ENCODE results near the gene AP3S1.
"Not testable (repeated sequence)": the region's sequence is repeated elsewhere in the genome, so short reads cannot be mapped to it uniquely, and the experiment has no call there.

Gene AP3S1

DNA sequence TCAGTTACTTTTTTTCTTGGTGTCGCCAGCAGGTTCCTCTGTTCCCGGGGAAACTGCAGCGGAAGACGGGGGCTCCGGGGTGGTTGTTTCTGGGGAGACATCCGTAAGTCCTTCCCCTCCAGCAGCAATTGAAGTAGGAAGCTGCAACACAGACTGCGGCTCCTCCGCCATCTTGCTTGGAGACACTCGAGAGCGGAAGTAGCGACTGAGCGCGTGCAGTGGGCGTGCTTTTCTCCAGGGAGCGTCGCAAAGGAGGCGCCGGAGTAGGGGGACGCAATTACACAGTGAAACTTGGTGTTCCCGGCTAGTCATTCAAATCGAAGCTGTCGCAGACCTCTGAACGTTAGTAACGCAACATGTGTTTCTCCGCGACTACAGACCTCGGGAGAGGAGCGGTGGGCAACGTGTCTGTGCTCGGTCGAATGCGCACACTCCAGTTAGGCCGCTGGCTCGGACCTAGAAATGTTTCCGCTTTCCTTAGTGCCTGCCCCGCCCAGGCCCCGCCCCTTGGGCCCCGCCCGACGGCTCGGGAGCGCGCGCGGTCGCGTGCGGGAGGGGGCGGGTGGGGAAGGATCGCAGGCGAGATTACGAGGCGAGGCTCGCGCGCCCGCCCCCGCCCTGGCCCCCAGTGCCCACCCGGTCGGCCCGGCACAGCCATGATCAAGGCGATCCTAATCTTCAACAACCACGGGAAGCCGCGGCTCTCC is at the start of gene AP3S1, which contains the start of gene ATG12:
TSS of gene AP3S1 (plus strand) at position 554 of the 707 bp plus-strand sequence. CDS start at position 657, 103 bp downstream.
TSS of gene ATG12 (minus strand) at position 184 of the 707 bp plus-strand sequence. CDS start at position 171, 13 bp downstream.
- peak; percentile 91 for DNase-seq (ENCODE audit: low spot score)

- DNase-seq (ENCODE audit: low spot score) = no peak
Observed at GRCh38 chr5:115795700-115796099, 46.0 kb upstream of the AP3S1 start.

DNA sequence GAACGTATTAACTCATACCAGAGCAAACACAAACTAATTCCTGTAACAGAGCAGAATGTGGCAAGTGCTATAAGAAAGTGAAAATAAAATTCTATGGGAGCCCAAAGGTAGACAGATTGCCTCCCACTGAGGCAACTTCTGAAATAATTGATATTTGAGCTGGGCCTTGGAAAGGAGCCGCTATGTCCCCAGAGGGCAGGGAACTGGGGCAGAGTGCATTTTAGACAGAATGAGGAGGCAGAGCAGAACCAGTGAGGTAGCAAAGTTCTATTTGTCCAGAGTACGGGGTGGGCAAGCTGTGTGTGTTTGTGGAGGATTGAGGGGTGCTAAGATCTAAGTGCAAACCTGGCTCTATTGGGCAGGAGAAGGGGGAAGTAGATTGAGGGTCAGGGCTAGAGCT is 45.1 kb upstream of the AP3S1 start:
- no peak for DNase-seq (ENCODE audit: low spot score)

DNA sequence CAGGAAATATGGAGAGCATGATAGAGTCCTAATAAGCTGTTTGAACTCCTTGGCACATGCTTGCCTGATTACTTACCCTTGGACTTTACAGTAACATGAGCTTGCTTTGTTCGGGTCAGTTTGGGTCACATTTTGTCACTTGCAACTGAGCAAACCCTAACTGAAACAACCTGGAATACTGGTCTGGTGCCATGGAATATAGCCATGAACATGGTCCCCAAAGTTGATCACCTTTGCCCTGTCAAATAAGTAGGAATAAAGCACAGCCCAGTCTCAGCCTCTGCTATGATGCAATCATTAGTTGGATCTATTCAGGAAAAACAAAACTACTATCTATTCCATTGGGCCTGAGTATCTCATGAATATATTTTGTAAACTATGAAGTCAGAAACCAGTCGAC is 43.5 kb upstream of the AP3S1 start:
- no peak for DNase-seq (ENCODE audit: low spot score)

DNA sequence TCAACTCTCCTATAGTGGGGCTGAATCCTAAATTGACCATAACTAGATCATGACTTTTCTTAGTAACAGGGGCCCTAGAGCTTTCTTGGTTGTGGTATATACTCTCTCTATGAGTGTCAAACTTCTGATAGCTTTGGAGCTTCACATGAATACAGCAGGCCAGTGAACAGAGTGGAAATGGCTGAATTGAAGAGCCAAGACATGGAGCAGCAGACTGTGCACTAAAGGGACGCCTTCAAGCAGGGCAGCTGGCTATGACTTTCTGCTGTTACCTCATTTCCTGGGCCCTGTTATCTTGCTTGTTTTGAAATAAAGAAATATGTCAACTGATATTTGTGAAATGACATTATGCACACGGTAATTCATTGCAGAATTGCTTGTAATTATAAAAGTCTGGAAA is 41.6 kb upstream of the AP3S1 start:
- DNase-seq (ENCODE audit: low spot score) = no peak

DNA sequence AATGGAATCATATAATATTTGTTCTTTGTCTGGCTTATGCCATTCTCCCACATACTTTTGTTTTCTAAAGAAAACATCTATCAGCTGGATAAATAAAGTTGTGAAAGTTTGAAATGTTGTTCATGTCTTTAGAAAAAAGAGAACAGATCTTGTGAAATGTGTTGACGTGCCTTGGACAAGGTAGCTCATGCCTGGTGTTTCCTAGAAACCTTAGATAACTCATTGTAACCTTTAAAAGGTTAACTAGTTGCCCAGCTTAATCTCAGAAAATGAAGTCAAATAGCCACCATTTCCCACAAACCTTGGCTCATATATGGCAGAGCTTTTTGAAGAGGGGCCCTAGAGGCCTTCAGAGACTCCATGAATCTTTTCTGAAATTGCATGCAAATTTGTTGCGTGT is 40.6 kb upstream of the AP3S1 start:
- DNase-seq (ENCODE audit: low spot score) = no peak

DNA sequence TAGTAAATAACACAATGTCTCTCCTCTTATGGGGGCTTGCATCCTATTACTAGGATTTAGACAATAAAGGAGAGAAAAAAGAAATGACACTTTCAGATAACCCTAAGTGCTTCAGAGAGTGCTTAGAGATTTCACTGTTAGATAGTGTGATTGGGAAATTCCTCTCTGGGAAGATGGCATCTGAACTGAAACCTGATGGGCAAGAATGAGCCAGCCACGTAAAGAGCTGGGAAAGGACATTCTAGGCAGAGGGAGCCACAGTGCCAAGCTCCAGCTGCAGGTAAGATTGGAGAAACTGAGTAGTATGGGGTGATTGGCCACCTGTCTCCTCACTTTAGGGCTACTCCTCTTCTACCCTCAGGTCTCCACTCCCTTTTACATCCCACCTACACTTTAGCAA is 39.8 kb upstream of the AP3S1 start:
- DNase-seq (ENCODE audit: low spot score) = no peak

DNA sequence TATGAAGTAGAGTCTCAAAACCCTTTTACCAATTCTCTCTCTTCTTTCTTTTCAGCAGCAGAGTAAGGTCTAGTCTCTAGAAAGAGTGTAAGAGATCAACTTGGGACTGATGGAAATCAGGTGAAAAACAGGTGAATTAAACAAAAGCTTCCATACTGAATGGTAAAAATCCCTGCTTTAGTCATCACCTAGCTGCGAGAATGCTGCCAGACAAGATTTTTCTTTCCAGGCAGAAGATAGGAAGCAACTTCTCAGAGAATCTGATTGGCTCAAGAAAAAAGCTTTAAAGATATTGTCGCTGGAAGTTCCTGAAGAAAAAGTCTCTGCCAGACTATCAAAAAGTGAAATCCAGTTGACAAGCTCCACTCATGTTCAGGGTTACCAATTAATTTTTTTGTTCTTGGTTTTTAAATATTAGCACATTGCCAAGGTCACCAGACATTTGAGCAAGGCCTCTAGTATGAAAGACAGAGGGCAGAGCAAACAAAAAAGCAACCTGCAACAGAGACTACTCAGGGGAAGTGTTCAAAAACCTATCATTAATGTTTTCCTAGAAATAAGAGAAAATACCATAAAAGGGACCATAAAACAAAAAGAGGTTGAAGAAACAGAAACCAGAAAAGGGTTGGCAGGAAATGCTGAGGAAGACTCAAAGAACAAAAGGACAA is 34.6 kb upstream of the AP3S1 start:
- no peak for DNase-seq (ENCODE audit: low spot score)

- DNase-seq (ENCODE audit: low spot score) = no peak
Observed at GRCh38 chr5:115807654-115808052, 34.1 kb upstream of the AP3S1 start.

- not testable (repeated sequence) for DNase-seq (ENCODE audit: low spot score)
Observed at GRCh38 chr5:115808066-115808465, 33.7 kb upstream of the AP3S1 start.

DNA sequence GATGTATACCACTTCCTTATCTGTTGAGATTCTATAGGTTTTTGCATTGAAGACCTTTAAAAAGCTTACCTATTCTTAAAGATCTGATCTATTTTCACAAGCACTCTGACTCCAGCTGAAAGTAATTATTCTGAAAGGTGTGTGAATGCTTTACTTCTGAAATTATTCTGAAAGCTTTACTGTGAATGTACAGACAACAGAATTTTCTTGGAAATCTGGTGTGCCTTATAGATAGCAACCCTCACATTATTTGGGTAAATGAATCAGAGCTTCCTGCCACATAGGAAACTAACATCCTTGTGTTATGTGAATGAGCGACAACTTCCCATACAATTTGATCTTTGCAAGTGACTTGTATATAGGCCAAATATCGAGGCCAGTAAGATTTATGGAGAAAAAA is 31.8 kb upstream of the AP3S1 start:
- DNase-seq (ENCODE audit: low spot score) = no peak

- no peak for DNase-seq (ENCODE audit: low spot score)
Observed at GRCh38 chr5:115810761-115811160, 31.0 kb upstream of the AP3S1 start.

- no peak for DNase-seq (ENCODE audit: low spot score)
Observed at GRCh38 chr5:115811406-115811805, 30.3 kb upstream of the AP3S1 start.

DNA sequence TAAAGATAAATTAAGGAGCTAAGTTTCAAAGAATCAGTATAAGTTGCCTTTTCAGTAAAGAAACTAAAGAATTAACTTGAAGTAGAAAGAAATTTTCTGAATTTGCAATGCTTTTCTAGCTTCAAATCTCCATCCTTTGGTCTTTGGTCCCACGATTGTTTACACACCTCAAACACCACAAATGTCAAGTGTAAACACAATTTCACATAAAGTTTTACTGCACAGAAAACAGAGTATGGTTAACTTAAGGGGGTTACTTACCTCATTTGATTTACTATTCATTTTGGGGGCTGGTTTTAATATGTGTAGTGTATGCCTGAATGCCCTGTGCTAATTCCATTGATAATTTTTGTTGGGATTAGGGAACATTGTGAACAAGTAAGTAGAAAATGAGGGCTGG is 29.4 kb upstream of the AP3S1 start:
- DNase-seq (ENCODE audit: low spot score) = no peak

DNA sequence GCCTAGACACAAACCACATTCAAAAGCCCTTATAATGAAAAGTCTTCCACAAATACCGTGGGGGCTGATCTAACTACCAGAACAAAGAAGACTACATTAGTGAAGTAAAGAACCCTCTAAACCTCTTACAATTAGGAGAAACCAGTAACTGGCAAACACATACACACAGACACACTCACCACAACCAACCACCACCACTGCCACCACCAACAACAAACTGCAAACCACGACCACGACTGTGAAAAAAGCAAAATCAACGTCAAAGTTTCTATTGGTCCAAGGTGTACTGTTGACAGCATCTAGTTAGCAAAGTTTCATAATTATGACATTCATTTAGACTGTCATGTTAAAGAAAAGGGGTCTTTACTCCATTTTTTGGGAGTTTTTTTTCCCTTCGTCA is 28.0 kb upstream of the AP3S1 start:
- no peak for DNase-seq (ENCODE audit: low spot score)

GRCh38 chr5:115815006-115815692 is 26.6 kb upstream of the AP3S1 start:
- DNase-seq (ENCODE audit: low spot score) = no peak

- DNase-seq (ENCODE audit: low spot score) = peak; percentile 64
Observed at GRCh38 chr5:115815693-115816225, 26.0 kb upstream of the AP3S1 start.

GRCh38 chr5:115816226-115817081 is 25.3 kb upstream of the AP3S1 start, which contains the start of gene CDO1:
CDO1 (minus strand) TSS chr5:115816659; CDS start chr5:115816397, 262 bp downstream.
- DNase-seq (ENCODE audit: low spot score) = peak; percentile 83

GRCh38 chr5:115817386-115817785 is 24.3 kb upstream of the AP3S1 start:
- no peak for DNase-seq (ENCODE audit: low spot score)

DNA sequence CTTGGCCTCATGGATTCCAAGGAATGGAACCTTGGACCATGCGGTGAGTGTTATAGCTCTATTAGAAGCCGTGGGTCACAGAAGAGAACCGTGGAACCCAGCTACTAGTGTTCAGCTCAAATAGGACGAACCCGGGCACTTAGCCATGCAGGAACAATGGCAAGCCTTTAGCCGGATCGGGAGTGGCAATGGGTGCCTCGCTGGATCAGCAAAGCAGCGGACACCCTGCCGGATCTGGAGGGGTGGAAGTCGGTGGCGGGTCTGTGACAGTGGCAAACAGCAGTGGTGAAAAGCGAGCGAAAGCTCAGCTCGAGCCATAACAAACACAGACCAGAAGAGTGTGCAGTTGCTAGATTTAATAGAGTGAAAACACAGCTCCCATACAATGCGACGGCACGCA is 22.9 kb upstream of the AP3S1 start:
- no peak for DNase-seq (ENCODE audit: low spot score)

- no peak for DNase-seq (ENCODE audit: low spot score)
Observed at GRCh38 chr5:115820846-115821245, 20.9 kb upstream of the AP3S1 start.

- DNase-seq (ENCODE audit: low spot score) = not testable (repeated sequence)
Observed at GRCh38 chr5:115824983-115825382, 16.8 kb upstream of the AP3S1 start.
